Inferior parietal cortex (tissue), 1 donor: Measurements from ENCODE around the gene MAML1.
"Not testable (repeated sequence)": the region's sequence is repeated elsewhere in the genome, so short reads cannot be mapped to it uniquely, and the experiment has no call there.

Experiments used
- DNase-seq: peaks from one replicate; pipeline ENCODE4 v3.0.0-alpha.2; 2016; ENCODE audit errors: extremely low spot score

Gene MAML1, protein sequence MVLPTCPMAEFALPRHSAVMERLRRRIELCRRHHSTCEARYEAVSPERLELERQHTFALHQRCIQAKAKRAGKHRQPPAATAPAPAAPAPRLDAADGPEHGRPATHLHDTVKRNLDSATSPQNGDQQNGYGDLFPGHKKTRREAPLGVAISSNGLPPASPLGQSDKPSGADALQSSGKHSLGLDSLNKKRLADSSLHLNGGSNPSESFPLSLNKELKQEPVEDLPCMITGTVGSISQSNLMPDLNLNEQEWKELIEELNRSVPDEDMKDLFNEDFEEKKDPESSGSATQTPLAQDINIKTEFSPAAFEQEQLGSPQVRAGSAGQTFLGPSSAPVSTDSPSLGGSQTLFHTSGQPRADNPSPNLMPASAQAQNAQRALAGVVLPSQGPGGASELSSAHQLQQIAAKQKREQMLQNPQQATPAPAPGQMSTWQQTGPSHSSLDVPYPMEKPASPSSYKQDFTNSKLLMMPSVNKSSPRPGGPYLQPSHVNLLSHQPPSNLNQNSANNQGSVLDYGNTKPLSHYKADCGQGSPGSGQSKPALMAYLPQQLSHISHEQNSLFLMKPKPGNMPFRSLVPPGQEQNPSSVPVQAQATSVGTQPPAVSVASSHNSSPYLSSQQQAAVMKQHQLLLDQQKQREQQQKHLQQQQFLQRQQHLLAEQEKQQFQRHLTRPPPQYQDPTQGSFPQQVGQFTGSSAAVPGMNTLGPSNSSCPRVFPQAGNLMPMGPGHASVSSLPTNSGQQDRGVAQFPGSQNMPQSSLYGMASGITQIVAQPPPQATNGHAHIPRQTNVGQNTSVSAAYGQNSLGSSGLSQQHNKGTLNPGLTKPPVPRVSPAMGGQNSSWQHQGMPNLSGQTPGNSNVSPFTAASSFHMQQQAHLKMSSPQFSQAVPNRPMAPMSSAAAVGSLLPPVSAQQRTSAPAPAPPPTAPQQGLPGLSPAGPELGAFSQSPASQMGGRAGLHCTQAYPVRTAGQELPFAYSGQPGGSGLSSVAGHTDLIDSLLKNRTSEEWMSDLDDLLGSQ

DNA sequence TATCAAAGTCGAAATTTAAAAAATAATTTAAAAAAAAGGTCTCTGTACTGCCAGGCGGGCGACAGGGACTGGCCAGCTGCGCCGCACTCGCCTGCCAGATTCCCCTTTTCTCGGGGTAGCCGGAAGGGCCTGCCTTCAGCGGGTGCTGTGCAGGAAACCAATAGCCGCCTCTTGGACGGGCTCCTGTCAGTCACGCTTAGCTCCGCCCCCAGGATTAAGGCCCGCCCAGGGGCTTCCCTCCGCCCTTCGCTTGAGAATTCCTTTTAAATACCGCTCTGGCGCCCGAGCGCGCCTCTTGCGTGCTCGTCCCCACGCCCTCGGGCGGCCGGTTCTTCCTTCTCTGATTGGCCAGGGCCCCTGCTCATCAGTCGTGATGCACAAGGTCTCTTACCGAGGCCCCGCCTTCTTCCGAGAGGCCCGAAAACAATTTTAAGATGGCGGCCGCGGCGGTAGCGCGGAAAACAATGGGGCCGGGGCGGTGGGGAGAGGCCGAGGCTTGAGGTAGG lies at the start of gene MAML1:
Gene MAML1 (plus strand): TSS at position 411 of the 506 bp plus-strand sequence. CDS start 291 bp downstream, outside the sequence.
- peak; percentile 100 for DNase-seq

DNA sequence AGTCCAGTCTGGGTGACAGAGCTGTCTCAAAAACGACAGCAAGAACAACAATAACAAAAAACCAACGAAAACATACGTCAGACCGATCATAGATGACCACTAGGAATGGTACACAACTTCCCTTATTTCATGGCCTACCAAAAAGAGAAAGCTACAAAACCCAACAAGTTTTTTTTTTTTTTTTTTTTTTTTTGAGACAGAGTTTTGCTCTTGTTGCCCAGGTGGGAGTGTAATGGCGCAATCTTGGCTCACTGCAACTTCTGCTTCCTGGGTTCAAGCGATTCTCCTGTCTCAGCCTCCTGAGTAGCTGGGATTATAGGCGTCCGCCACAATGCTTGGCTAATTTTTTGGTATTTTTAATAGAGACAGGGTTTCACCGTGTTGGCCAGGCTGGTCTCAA lies 43.4 kb upstream of the MAML1 start:
- not testable (repeated sequence) for DNase-seq

DNA sequence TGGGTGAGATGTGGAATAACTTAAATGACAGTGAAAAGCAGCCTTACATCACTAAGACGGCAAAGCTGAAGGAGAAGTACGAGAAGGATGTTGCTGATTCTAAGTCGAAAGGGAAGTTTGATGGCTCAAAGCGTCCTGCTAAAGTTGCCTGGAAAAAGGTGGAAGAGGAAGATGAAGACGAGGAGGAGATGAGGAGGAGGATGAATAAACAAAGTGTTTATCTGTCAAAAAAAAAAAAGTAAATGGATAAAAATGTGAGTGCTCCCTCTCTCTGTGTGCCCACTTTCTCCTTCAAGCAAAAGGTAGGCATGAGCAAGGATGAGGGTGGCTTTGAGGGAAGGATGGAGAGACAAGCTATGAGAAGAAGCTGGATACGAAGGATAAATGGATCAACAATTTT lies 38.1 kb upstream of the MAML1 start:
- DNase-seq = no peak

DNA sequence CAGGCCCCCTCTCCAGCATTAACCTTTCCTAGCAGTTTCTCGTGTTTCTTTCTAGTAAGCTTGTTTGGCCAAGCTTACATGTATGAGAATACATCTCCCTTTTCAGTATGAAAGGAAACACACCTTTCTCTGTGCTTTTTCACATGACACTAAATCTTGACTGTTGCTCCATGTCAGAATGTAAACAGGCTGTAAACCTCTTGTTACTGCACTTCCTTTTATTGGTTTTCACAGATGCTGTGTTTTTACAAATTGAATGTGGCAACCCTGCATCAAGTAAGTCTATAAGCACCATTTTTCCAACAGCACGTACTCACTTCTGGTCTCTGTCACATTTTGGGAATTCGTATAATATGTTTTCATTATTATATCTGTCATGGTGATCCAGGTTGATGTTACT lies 36.0 kb upstream of the MAML1 start:
- DNase-seq = no peak

DNA sequence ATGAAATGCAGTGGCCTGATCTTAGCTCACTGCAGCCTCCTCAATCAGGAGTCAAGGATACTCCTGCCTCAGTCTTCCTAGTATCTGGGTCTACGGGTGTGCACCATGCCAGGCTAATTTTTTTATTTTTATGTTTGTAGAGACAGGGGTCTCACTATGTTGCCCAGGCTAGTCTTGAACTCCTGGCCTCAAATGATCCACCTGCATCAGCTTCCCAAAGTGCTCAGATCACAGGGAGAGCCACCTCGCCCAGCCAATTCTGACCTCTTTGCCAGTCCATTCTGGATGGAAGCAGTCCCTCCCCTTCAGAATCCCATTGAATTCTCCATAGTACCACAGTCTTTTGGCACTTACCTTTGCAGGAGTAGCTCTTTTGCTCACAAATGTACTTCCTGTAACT lies 35.5 kb upstream of the MAML1 start:
- no peak for DNase-seq

DNA sequence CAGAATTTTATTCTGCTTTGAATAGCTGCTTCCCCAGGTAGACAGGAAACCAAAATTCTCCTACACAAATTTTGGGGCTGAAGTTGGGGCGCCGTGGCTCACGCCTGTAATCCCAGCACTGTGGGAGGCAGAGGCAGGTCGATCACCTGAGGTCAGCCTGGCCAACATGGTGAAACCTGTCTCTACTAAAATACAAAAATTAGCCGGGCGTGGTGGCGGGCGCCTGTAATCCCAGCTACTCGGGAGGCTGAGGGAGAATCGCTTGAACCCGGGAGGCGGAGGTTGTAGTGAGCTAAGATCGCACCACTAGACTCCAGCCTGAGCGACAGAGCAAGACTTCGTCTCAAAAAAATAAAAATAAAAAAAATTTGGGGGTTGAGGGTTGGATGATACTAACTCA lies 35.1 kb upstream of the MAML1 start:
- DNase-seq = not testable (repeated sequence)

DNA sequence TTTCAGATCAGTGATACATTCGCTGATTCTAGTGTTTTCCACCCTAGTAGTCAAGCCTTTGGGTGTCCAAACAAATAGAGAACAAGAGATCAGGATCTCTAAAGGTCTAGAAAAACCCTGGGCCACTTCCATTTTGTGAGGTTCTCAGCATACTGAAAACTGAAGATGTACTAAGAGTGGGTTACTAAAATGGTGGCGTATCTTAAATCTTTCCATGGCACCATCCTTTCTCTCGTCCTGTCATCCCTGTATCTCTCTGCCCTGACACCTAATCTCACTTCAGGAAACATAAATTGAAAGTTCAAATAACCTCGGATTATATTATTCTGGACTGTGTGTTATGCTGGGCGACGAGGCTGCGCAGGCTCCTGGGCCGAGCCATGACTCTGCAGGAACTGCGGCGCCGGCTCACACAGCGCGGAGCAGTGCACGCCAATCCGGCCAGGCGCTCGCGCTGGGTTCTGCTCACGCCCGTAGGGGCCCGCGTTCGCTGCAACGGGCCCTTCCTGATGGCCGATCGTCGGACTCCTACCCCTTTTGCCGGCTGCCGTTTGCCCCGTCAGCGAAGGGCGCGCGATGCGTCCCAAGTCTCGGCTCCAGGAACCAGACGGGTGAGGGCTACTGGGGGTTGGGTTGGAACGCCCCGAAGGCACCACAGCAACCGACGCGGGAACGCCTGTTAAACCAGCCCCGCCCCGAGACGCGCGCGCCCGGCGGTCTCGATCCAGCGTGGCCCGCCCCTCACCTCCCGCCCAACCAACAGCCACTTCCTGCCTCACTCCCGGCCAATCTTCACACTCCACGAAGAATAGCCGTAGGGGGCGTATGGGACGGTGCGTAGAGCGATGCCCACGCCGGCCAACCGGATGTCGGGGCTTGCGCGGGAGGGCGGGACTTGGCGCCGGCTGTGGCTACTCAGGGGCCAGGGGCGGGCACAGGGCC lies 34.4 kb upstream of the MAML1 start:
- peak; percentile 98 for DNase-seq

DNA sequence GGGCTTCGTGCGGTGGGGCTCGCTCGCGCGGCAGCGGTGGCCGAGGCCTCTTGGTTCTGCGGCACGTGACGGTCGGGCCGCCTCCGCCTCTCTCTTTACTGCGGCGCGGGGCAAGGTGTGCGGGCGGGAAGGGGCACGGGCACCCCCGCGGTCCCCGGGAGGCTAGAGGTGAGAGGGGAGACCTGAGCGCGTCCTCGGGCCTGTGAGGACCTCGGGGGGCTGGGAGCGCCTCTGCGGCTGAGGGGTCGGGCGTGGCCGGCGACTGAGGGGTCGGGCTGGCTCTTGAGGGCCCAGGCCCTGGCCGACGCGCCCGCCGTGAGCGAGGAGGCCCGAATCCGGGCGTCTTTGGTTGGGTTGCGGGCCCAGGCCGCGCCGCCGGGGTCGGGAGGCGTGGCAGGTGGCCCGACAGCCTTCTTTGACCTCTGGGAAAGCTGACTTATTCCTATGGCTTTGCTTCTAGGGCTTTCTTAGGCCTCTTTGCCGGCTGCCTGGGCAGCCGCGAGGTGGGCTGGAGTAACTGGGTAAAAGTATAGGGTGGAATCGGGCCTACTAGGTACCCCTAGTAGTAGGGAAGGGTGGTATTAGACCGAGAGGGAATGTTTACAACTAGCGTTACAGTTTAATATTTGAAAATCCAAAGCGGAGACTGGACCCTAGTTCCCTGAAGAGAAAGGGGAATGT lies 33.5 kb upstream of the MAML1 start, which contains the start of gene CANX:
Gene CANX (plus strand): TSS at position 33 of the 681 bp plus-strand sequence. CDS start 6,715 bp downstream, outside the sequence.
- no peak for DNase-seq

DNA sequence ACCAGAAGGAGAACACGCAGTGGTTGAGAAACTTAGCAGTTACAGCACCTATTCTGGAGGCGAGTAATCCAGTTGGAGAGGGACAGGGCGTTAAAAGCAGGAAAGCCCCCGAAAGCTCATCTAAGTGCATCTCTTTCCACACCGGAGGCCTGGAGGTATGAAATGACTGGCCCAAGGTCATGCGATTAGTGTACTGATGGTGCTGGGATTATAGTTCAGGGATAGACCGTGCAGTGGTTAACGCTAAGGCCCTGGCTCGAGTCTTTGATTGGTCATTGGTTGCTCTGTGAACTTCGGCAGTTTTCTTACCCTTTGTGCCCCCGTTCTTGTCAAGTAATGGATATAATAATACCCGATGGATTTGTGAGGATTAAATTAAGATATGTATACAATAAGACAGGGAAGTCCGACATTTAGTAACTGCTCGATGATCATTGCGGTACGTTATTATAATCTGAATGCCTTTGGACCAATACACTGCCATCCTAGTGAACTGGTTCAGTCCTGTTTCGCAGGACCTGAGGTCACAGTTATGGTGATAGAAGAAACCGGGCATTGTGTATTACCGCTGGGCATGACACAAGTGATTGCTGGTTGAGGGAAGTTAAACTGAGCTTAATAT lies 32.9 kb upstream of the MAML1 start:
- DNase-seq = no peak

DNA sequence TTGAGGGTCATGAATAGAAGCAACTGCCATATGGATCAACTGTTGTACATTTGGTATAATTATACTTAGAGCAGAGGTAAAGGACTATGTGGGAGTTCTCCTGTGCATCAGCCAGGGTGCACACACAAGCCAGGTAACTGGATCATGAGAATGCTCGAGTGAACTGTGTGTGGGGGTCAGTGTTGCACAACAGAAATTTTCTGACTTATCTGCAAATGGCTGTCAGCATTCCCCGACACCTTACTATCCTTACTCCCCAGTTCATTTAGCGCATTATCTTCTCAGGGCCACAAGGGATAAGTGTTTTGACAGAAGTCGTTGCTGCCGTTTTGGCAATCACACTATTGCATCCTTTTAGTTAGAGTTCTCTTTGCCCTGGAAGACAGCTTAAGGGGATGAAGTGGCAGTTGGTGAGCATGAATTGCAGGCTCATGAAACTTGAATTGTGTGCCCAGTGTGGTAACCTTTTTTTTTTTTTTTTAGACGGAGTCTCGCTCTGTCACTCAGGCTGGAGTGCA lies 32.2 kb upstream of the MAML1 start:
- DNase-seq = no peak

DNA sequence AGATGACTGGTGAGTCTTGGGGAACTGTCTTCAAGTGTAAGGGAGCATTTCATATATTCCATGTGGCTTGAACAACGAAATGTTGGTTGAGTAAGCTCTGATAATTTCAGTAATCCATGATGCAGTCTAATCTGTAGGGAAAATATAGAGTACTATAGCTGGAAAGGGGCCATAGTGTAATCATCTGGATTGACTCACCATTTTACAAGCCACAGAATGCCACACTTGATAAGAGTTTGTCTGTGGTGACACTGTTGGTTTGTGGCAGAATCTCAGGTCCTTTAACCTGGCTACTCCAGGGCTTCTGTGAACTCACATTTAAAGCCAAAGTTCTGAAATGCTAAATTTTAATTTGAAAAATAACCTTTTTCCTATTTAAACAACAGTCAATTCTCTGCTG lies 16.3 kb upstream of the MAML1 start:
- DNase-seq = no peak

DNA sequence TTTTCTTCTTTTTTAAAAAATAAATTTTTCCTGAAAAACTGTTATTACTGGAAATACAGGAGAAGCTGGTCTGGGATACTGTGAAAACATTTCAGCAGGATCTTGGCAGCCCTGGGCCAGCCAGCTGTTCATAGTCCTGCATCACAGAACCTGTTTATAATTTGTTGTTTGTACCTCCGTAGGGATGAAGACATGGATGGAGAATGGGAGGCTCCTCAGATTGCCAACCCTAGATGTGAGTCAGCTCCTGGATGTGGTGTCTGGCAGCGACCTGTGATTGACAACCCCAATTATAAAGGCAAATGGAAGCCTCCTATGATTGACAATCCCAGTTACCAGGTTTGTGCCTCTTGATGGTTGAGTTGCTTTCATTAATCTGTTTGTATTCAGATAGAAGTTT lies 12.4 kb upstream of the MAML1 start:
- DNase-seq = no peak

DNA sequence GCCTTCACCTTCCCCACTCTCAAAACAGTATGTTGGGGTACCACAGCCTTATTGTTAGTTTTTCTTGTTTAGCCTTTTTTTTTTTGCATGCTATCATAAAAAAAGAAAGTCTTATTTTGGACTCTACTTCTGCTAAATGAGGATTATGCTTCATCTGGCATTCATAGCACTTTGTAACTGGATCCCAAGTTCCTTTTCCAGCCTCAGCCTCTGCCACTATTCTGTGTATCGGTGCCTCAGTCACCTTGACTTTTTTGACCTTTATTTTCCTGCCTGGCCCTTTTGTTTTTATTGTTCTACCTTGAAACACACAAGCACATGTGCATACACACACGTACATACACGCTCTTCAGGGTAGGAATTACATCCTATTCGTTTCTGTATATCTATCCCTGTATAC lies 8.5 kb upstream of the MAML1 start:
- no peak for DNase-seq

DNA sequence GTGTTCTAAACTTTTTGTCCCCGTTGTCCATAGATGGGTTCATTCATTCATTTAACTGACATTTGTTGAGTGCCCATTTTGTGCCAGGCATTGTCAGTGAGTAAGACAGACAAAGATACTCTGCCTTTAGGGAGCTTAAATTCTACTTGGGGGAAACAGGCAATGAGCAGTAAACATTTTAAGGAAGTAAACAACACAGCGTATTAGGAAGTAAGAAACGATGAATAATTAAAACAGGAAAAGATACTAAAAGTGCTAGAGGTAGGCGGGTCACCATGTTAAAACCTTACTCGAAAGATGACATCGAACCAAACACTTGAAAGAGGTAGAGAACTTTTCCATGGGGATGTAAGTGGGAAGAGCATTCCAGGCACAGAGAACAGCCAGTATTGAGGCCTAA lies 5.5 kb upstream of the MAML1 start:
- no peak for DNase-seq

DNA sequence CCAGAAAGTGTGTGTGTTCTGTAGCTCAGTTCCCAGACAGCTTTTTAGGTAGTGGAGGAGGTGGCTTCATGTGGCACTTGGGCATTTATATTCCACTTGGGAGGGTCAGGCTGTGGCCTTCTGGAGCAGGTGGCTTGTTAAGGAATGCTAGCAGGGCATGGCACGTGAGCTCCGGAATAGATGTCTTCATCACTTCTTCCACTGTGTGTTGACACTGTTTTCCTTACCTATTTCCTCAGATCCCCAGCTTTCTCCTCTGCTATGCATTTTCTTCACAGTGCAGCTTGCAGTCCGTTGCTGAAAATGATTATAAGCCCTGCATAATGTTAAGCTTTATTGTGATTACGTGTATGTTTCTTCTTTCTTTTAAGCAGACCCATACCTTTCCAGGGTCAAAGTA lies 3.3 kb upstream of the MAML1 start:
- DNase-seq = no peak

DNA sequence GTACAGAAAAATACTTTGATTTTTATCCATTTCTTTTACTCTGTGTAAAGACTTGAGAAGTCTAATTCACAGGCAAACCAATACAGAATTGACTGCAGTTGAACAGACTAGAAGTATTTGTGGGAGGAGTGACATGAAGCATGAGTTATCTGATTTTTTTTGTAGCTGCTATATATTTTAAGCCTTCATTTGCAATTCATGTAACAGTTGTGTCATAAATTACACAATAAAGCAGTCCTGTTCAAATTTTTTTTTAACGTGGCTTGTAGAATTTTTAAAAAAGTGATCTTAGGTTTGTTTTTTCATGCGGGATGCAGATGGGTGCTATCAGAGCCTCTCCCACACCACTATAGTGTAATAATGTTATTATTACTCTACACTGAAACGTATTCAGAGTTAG lies 2.9 kb upstream of the MAML1 start:
- DNase-seq = peak; percentile 27

DNA sequence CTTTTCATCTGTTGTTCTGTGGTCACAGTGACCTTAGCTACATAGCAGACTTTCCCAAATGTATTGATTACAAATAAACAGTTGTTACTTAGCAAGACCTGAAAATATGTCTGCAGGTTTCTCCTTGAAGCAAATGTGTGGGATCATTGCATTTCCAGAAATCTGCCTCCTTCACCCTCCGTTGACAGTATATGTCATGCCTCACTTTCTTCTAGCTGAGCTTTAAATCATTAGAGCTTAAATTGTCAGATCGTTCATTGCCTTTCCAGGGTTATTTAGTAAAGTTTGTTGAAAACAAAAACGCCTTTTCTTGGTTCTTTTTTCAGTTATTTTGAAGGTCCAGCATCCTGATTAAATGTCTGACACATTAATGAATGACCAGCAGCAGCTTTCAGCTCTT lies 2.3 kb upstream of the MAML1 start:
- no peak for DNase-seq

DNA sequence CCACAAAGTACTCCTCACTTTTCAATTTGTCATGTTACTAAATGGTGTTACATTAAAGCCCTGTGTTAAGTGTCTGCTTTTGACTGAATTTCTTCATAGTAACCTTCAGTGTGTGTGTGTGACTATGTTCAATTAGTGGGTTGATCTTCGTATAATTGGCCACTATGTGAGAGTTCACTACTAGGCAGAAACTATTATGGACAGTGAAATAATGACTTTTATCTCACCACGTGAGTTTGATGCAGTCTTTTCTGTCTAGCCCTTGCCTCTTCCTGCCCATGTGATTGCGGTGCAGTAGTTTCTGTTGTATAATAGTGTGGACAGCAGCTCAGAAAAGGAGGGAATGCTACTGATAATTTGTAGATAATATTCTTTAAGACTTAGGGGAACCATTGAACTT lies 1.8 kb upstream of the MAML1 start:
- DNase-seq = no peak

DNA sequence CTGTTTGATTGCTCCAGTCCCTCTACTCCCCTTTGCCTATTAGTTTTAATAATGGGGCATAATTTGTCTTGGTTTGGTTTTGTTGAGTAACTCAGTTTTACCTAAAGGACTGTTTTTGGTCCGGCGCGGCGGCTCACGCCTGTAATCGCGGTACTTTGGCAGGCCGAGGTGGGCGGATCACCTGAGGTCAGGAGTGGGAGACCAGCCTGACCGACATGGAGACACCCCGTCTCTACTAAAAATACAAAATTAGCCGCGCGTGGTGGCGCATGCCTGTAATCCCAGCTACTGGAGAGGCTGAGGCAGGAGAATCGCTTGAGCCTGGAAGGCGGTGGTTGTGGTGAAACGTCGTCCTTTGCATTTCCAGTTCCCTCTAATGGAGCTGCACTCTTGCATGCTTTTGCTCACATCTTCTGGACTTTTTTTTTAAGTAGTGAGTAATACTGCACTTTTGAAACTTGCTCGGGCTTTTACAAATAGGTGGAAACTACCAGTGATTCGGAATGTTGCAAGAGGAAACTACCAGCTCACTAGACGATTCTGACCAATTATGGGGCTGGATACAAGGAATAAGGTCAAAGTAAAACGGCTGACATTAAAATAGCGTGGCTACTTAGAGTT lies 721 bp upstream of the MAML1 start:
- no peak for DNase-seq
